VCaP (cell line): ENCODE data around the gene NCK2.

Experiments used
- H3K27ac ChIP-seq: fragments of 450-650 bp; 2 replicates; pipeline ENCODE4 v1.5.1; 2017
- TF ChIP-seq, protein P1 (sequence below): fragments of 450-650 bp; conservative IDR thresholded peaks from 2 replicates; pipeline ENCODE4 v1.5.1; 2017; ENCODE audit warnings: mild to moderate bottlenecking, moderate library complexity

Gene NCK2

DNA sequence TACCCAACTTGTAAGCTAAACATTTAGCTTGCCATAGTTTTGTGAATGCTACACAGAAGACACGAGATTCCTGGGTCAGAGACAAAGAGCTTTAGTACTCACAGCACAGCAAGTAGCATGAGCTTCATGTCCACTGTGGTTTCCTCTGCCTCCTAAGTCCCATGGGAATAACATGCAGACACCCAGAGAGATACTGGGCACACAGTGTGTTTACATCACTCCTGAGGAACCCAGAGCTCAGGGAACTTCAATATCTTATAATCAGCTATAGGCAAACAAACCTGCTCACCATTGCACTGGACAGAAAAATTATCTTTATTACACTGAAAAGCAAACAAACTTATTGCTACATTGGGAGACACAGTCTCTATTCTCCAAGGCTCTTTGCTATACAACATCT, 14.5 kb upstream of the NCK2 start:
- H3K27ac ChIP-seq: peak overlapping the region; percentile 40
- TF ChIP-seq, protein P1, sequence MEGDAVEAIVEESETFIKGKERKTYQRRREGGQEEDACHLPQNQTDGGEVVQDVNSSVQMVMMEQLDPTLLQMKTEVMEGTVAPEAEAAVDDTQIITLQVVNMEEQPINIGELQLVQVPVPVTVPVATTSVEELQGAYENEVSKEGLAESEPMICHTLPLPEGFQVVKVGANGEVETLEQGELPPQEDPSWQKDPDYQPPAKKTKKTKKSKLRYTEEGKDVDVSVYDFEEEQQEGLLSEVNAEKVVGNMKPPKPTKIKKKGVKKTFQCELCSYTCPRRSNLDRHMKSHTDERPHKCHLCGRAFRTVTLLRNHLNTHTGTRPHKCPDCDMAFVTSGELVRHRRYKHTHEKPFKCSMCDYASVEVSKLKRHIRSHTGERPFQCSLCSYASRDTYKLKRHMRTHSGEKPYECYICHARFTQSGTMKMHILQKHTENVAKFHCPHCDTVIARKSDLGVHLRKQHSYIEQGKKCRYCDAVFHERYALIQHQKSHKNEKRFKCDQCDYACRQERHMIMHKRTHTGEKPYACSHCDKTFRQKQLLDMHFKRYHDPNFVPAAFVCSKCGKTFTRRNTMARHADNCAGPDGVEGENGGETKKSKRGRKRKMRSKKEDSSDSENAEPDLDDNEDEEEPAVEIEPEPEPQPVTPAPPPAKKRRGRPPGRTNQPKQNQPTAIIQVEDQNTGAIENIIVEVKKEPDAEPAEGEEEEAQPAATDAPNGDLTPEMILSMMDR: no peak

DNA sequence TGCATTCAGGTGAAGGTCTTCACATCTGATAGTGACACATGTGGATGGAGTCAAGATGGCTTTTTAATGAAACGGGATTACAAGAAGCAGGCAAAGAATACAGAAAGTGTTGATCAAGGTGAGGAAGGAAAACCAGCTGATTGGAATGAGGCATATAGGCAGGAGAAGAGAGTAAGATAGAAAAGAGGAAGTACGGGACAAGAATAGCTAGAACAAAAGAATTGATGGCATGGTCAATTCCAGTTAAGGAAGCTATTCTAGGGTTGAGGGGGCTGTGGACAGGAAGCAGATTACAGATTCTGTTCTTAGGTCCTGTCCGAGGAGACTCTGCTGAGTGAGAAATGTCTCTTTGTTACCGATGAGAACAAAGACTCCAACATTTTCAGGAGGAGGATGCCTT, 13.2 kb upstream of the NCK2 start:
- TF ChIP-seq, protein P1: no peak
- H3K27ac ChIP-seq: peak overlapping the region; percentile 40; the same call in 1 of the 2 replicates

DNA sequence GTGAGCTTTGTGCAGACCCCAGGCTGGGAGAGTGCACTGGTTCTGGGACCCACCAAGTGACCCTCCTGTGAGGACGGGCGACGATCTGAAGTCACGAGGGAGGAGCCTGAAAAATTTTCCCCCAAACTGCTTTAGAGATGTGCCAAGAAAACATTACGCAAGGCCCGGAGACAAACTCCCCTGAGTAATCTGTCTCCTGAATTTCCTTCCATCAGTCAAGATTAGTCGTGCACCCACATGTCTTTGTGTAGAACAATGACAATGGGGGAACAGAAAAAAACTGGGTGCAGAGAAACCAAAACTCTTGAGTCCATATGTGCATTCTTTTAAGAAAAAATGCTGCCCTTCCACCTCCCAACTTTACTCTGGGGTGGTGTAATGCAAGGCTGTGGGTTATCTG, 12.6 kb upstream of the NCK2 start:
- H3K27ac ChIP-seq: no peak overlapping the region
- TF ChIP-seq, protein P1: no peak

DNA sequence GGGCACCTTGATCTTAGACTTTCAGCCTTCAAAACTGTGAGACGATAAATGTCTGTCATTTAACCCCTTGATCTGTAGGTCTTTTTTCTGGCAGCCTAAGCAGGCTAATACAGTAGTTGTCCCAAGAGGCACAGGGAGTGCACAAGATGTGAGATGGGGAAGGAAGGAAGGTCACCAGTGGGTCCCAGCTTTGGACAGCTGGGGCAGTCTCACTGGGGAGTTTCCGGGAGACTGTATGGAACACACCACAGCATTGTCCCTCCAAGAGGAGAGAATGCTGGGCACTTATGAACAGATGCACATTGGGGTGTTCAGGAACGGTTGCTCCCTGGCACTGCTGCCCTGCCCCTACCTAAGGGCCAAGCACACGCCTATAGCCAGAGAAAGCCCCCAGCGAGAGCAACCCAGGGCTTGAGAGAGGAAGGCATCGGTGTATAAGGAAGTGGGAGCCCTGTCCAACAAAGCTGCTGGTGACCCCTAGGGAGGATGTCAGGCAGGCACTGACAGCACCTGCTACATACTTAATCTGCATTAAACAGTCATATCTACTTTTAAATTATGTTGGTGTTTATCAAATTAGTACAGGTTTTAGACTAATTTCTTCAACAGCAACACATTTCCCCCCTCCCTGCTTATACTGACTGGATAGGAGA, 11.6 kb upstream of the NCK2 start:
- H3K27ac ChIP-seq: no peak overlapping the region
- TF ChIP-seq, protein P1: no peak

DNA sequence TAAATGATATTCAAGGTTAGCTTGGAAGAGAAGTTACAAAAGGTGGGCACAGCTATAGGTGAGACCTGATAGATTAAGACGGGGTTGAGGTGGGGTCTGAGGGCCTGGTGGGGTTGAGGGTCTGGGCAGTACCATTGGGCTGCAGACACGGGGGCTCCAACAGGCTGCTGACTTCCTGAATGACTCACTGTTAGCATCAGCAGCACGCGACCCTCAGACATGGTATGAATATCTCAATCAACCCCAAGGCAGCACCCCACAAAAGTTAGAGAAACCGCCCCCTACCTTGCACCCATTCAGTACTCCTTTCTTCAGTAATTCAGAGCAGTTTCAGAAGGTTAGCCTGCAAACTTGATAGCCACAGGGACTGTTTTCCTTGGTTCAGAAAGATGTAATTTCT, 10.8 kb upstream of the NCK2 start:
- no peak overlapping the region for H3K27ac ChIP-seq
- TF ChIP-seq, protein P1: no peak

DNA sequence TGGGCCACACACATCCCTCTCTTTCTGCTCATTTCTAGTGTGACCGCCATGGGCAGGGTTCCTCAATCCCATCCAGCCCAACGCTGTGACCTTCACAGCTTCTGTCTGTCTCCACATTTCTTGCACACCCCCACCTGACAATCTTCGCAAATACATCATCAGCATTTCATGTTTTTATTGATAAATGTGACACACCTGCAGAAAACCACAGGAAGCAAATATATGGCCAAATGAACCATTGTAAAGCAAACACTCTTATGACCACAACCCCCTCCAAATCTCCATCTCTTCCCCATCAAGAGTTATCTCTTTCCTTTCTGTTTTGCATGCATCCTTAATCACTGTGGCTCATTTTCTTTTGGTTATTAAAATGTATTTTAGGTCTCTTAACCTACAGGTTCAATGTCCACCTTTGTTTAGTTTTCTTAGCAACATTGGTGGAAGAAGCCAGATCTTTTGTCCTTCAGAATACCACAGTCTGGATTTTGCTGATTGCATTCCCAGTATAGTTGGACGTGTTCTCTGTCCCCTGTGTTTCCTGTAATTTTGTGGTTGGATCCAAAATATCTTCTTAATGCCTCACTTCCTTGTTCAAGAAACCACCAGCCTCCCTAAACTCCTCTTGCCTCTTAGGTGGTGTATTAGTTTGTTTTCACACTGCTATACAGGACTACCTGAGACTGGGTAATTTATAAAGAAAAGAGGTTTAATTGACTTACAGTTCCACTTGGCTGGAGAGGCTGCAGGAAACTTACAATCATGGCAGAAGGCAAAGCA, 9.8 kb upstream of the NCK2 start:
- no peak overlapping the region for H3K27ac ChIP-seq
- TF ChIP-seq, protein P1: no peak

DNA sequence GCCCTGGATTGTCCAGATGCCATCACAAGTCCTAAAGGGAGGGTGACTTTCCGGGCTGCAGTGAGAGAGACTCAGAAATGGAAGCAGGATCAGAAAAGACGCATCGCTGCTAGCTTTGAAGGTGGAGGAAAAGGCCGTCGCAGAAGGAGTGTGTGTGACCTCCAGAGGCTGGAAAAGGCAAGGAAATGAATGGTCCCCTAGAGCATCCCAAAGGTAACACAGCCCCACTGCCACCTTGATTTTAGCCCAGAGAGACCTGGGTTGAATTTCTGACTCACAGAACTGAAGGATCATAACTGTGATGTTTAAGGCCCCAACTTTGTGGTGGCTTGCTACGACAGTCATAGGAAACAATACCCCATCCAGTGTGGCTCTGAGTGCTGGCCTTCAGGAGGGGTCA, 8.6 kb upstream of the NCK2 start:
- no peak overlapping the region for H3K27ac ChIP-seq
- TF ChIP-seq, protein P1: no peak
